Measurements from ENCODE around the gene EFS.

The EFS gene

GRCh38 chr14:23352506-23353432 is 12.2 kb downstream of the EFS start, which contains the start of gene SLC22A17:
SLC22A17 (minus strand) TSS chr14:23352887.
- TF ChIP-seq CTCF (IDR thresholded peaks at IDR 0.05) = no peak

DNA sequence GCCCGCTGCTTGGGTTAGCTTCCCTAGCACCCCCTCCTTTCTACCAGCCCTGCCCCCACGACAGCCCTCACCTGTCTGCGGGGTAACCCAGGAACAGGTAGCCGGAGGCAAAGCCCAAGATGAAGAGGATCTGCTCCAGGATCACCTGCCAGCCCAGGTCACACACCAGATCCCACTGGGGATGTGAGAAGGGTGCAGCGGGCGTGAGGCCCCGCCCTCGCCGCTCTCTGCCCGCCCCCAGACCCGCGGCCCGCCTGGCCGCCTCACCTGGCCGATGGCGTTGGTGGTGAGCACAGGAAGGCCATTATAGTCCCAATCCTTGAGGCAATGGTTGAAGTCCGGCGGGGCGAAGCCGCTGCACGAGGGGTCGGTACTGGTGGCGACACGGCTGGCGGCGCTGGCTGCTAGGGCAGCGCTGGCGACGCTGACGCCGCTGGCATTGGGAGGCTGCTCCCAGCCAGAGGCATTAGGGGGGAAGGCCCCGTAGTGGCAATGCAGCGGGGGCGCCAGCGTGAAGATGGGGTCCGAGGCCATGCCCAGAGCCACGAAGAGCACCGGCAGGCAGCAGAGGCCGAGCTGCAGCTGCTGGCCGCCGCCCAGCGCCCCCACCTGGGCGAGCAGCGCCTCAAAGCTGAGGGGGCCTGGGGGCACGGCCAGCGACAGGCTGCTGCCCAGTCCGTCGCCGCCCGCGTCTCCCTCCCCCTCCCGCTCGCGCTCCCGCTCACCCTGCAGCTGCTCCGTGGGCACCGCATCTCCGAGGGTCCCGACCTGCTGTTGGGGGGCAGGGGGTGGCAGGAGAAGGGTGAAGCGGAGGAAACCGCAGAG is 13.1 kb downstream of the EFS start:
- no peak; the same call in 1 of the 2 replicates for TF ChIP-seq CTCF (IDR thresholded peaks at IDR 0.05)

DNA sequence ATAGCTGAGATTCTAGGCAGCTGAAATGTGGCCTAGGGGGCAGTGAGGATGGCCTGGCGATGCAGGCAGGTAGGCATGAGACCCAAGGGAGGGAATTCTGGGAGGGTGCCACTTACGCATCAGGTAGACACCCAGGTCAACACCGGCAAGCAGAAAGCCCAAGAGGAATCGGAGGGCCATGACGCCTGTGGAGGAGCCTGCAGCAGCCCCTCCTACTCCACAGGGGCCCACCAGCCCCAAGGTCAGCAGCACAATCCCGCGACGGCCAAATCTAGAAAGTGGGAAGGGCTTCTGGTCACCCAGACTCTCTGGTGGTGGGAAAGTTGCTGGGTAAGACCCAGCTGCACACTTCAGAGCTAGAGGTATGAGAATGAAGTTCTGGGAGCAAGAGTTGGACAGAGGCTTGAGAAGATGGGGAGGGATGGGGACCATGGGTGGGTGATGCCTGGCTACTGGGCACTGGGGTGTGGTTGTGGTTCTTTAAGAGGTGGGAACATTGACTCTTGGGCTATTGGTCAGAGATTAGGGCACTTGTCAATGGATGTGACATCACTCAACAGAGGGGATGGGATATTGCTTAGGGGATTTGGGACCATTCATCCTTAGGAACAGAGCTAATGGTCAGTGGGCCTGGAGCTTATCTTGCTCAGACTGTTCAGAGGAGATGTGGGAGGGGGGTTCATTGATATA is 15.7 kb downstream of the EFS start:
- TF ChIP-seq CTCF (IDR thresholded peaks at IDR 0.05) = no peak

DNA sequence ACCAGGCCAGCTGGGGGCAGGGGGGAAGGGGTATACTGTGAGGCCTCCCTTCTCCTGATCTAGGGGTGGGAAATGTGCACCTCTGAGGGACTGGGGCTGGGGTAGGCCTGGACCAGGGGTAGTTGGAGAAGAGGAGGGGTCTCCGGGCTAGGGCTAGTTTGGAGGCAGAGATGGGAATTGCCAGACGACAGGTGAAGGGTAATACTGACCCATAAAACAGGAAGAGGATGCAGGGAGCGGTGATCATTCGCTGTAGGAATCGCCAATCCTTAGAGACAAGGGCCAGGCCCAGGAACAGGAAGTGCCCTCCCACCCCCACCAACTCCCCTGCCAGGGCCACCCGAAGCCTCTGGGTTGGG is 16.7 kb downstream of the EFS start:
- TF ChIP-seq CTCF (IDR thresholded peaks at IDR 0.05) = no peak

DNA sequence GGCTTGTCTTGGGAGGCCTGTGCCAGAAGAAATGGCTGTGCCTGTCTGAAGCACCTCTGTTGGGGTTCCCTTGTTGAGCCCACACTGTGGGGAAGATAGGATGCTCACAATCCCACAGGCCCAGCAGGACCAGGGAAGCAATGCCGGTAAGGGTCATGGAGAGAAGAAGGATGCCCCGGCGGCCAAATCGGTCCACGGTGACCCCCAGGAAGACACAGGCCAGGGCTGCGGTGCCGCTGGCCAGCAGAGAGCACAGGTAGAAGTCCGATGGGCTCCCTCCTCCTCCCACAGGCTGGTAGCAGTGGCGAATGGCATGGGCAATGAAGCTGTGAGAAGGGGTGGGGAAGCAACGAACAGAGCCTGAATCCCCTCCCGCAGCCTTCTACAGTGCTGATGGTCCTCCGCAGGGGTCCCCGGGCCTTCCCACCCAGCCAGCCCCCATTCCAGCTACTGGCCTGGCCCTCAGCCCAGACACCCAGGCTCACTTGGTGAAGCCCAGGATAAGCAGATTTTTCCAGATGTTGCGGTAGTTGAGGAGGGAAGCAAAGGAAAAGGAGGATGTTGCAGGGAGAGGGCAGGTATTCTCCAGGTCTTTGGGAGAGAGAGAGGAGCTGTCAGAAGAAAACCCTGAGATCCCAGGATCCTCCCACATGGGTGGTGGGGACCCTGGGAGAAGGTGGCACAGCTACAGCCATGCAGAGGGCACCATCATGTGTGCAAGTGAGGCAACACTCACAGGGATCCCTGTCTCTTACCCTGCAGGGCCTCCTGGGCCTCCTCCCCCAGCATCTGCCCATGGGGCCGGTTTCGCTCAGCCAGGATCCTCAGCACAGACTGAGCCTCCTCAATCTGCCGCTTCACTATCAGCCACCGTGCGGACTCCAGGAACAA is 17.3 kb downstream of the EFS start:
- TF ChIP-seq CTCF (IDR thresholded peaks at IDR 0.05) = no peak

DNA sequence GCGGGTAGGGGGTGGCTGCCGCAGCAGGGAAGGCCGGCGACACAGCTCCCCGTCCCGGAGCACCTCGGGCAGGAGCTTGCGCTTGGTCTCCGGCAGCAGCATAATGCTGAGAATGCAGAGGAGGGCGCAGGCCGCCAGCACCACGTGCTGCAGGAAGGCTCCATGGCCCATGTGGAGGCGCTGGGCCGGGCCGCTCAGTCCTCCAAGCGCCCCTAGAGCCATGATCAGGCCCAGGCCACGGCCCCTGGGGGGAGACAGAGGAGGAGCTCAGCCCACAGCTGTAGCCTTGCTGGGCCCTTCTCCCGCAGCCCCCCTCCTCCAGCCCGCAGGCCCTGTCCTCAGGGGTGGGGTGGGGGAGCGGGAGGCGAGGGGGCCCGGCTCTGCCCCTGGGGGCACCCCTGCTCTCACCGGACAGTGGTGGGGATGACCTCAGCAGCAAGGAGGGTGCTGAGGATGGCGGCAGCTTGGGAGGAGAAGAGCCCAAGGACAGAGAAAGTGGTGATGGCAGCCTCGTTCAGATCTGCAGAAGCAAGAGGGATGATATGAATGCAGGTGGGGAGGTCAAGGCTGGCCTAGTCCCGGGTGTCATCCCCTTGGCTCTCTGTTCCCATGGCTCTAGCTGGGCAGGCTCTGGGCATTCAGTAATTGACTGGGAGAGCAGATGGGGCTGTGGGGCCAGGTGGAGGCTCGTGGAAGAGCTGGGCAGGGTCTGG is 18.1 kb downstream of the EFS start:
- TF ChIP-seq CTCF (IDR thresholded peaks at IDR 0.05) = no peak
